Astrocyte (in vitro differentiated cells and primary cell): ENCODE results near the gene SLC35B3. TPM values are rescaled to one million over a fixed set of nuclear protein-coding genes. Genes with fewer than 3 reads are reported as not detected.
A peak's percentile ranks its signal among the peaks of the same experiment; 100 is the strongest.
"Not testable (repeated sequence)": the region's sequence is repeated elsewhere in the genome, so short reads cannot be mapped to it uniquely, and the experiment has no call there.

ENCODE experiments used
- DNase-seq: peaks from one replicate; pipeline ENCODE4 v3.0.0-alpha.2; 2010; ENCODE audit warnings: low read depth
- FAIRE-seq: peaks from 2 replicates; lab custom pipeline; 2011; peaks lifted over from hg19 to GRCh38; lab: Jason Lieb, UNC
- H2AFZ ChIP-seq: 2 replicates; pipeline ENCODE4 v1.6.0; 2012; ENCODE audit warnings: low read depth, low read length, inconsistent platforms
- H3K27ac ChIP-seq: 2 replicates; pipeline ENCODE4 v1.5.1; 2011; ENCODE audit warnings: low read depth, low read length, inconsistent platforms
- H3K27me3 ChIP-seq: 2 replicates; pipeline ENCODE4 v1.6.0; 2011; ENCODE audit warnings: low read length, inconsistent platforms; ENCODE audit not compliant: insufficient read depth
- H3K36me3 ChIP-seq: 2 replicates; pipeline ENCODE4 v1.5.1; 2011; ENCODE audit warnings: low read length, inconsistent platforms; ENCODE audit not compliant: insufficient read depth
- H3K4me1 ChIP-seq: 2 replicates; pipeline ENCODE4 v1.5.1; 2011; ENCODE audit warnings: low read length, inconsistent platforms; ENCODE audit not compliant: insufficient read depth
- H3K4me2 ChIP-seq: 2 replicates; pipeline ENCODE4 v1.6.0; 2012; ENCODE audit warnings: low read length, inconsistent platforms
- H3K4me3 ChIP-seq: 2 replicates; pipeline ENCODE4 v1.5.1; 2011; ENCODE audit warnings: low read depth, mild to moderate bottlenecking, low read length, inconsistent platforms; ENCODE audit not compliant: insufficient read depth
- H3K79me2 ChIP-seq: 2 replicates; pipeline ENCODE4 v1.6.0; 2012; ENCODE audit warnings: mild to moderate bottlenecking, low read length, inconsistent platforms; ENCODE audit not compliant: insufficient read depth
- H3K9ac ChIP-seq: 2 replicates; pipeline ENCODE4 v1.6.0; 2012; ENCODE audit warnings: mild to moderate bottlenecking, low read length, inconsistent platforms
- H3K9me3 ChIP-seq: 2 replicates; pipeline ENCODE4 v1.5.1; 2012; ENCODE audit warnings: low read depth, mild to moderate bottlenecking, low read length, inconsistent platforms; ENCODE audit not compliant: insufficient read depth
- H4K20me1 ChIP-seq: 2 replicates; pipeline ENCODE4 v1.6.0; 2012; ENCODE audit warnings: low read length, inconsistent platforms; ENCODE audit not compliant: insufficient read depth
- H3K27ac Mint-ChIP-seq: one replicate; pipeline ENCODE4 v1.8.0; 2021; ENCODE audit warnings: mild to moderate bottlenecking, mixed read lengths; ENCODE audit not compliant: unreplicated experiment
- H3K27me3 Mint-ChIP-seq: one replicate; pipeline ENCODE4 v1.8.0; 2021; ENCODE audit warnings: low read depth, mixed read lengths; ENCODE audit not compliant: unreplicated experiment
- H3K36me3 Mint-ChIP-seq: one replicate; pipeline ENCODE4 v1.8.0; 2021; ENCODE audit warnings: low read depth, mixed read lengths; ENCODE audit not compliant: unreplicated experiment
- H3K4me1 Mint-ChIP-seq: one replicate; pipeline ENCODE4 v1.8.0; 2021; ENCODE audit warnings: low read depth, mixed read lengths; ENCODE audit not compliant: unreplicated experiment
- H3K4me3 Mint-ChIP-seq: one replicate; pipeline ENCODE4 v1.8.0; 2021; ENCODE audit warnings: mild to moderate bottlenecking, moderate library complexity, mixed read lengths; ENCODE audit not compliant: unreplicated experiment
- H3K9me3 Mint-ChIP-seq: one replicate; pipeline ENCODE4 v1.8.0; 2021; ENCODE audit warnings: mild to moderate bottlenecking, mixed read lengths; ENCODE audit not compliant: unreplicated experiment
- EZH2 ChIP-seq: IDR thresholded peaks from 2 replicates; pipeline ENCODE4 v1.6.1; 2012; ENCODE audit warnings: mild to moderate bottlenecking, low read length, inconsistent platforms; ENCODE audit not compliant: insufficient read depth
- total RNA-seq: library from RNA; stranded (reverse); gene quantifications from 2 replicates; pipeline ENCODE4 v1.2.1, GENCODE V29; 2021
- TF ChIP-seq, protein P1 (sequence below): IDR thresholded peaks from 2 replicates; pipeline ENCODE4 v1.5.1; 2011; ENCODE audit warnings: low read depth, mild to moderate bottlenecking, inconsistent platforms, low read length, moderate library complexity; ENCODE audit not compliant: insufficient read depth

The SLC35B3 gene
- total RNA-seq, 1 donor from 2014 or later, result 32.4 TPM

DNA sequence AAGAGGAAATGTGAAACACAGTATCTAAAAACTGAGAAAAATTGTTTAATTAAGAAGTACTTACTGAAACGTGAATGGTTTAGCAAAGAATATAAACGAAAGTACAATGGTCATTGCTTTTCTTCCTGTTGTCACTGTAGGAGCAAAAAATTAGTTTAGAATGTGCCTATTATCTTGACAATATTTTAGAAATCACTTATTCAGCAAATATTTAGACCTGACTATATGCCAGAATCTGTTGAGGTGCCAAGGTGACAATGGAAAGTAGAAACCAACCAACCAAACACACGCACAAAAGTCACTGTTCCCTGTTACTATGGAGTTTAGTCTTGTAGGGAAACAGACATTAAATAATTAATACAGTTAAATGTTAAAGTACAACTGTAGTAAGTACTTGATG, 20.5 kb downstream of the SLC35B3 start:
- H3K27ac ChIP-seq, result no peak overlapping the region
- no peak for TF ChIP-seq EZH2
- TF ChIP-seq, protein P1, sequence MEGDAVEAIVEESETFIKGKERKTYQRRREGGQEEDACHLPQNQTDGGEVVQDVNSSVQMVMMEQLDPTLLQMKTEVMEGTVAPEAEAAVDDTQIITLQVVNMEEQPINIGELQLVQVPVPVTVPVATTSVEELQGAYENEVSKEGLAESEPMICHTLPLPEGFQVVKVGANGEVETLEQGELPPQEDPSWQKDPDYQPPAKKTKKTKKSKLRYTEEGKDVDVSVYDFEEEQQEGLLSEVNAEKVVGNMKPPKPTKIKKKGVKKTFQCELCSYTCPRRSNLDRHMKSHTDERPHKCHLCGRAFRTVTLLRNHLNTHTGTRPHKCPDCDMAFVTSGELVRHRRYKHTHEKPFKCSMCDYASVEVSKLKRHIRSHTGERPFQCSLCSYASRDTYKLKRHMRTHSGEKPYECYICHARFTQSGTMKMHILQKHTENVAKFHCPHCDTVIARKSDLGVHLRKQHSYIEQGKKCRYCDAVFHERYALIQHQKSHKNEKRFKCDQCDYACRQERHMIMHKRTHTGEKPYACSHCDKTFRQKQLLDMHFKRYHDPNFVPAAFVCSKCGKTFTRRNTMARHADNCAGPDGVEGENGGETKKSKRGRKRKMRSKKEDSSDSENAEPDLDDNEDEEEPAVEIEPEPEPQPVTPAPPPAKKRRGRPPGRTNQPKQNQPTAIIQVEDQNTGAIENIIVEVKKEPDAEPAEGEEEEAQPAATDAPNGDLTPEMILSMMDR, result no peak
- H3K79me2 ChIP-seq, result no peaks in the 10 kb centered on the region
- peaks cover 30% of the 10 kb centered on the region for H3K36me3 ChIP-seq
- Mint-ChIP-seq H3K36me3 (peaks cover 21% of the 10 kb centered on the region), H3K4me3 (no peak overlapping the region), H3K27ac (no peak overlapping the region), H3K9me3 (no peaks in the 10 kb centered on the region), H3K4me1 (no peaks in the 10 kb centered on the region), H3K27me3 (no peaks in the 10 kb centered on the region)
- FAIRE-seq (no peak), DNase-seq (no peak)
- H3K9ac ChIP-seq, result no peak overlapping the region
- H3K27me3 ChIP-seq, result no peaks in the 10 kb centered on the region
- no peak overlapping the region for H3K4me3 ChIP-seq
- H3K4me2 ChIP-seq, result no peak overlapping the region
- H2AFZ ChIP-seq, result no peak overlapping the region
- no peaks in the 10 kb centered on the region for H4K20me1 ChIP-seq
- H3K9me3 ChIP-seq, result no peaks in the 10 kb centered on the region
- no peaks in the 10 kb centered on the region for H3K4me1 ChIP-seq

DNA sequence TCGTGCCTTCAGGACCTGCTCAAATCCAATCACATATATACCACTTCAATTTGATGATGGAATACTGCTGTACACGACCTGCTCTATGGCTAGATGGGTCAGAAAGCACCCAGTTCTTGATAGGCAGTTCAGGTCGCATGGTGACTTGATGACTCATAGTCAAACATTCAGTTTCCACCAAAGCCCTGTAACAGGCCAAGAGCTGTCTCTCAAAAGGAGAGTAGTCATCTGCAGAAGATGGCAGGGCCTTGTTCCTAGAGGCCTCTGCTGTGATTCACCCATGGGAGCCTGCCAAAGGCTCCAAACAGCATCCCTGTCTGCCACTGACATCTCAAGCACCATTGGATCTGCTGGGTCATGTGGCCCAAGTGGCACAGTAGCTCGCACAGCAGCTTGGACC, 29.4 kb downstream of the SLC35B3 start:
- peaks cover 18% of the 10 kb centered on the region for H3K36me3 Mint-ChIP-seq
- H3K27ac Mint-ChIP-seq, H3K4me2 ChIP-seq, H3K27ac ChIP-seq, H3K36me3 ChIP-seq, H3K4me1 Mint-ChIP-seq, H3K27me3 Mint-ChIP-seq, FAIRE-seq, H3K9me3 ChIP-seq, H3K79me2 ChIP-seq, H4K20me1 ChIP-seq, H3K4me3 Mint-ChIP-seq, H3K27me3 ChIP-seq, H3K4me1 ChIP-seq, H3K9ac ChIP-seq, H2AFZ ChIP-seq, H3K4me3 ChIP-seq: not testable (repeated sequence)
- H3K9me3 Mint-ChIP-seq, result peaks cover 16% of the 10 kb centered on the region
- DNase-seq, result peak; percentile 12

DNA sequence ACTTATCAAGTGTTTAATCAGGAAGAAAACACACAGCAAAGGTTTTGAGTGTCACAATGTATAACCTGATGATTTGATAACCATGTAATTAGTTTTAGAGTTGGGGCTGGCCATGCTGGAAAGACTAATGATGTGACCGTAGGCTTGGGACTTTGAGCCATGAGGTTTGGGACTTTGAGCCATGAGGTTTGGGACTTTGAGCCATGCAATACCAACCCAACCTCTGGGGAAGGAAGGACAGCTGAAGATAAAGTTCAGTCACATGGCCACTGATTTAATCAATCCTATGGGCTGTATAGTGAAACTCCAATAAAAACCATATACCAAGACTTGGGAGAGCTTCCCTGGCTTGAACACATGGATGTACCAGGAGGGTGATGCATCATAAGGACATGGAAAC, 32.8 kb downstream of the SLC35B3 start:
- TF ChIP-seq, protein P1, result no peak
- no peak for TF ChIP-seq EZH2
- H3K27me3 ChIP-seq, result no peaks in the 10 kb centered on the region
- FAIRE-seq (no peak), DNase-seq (no peak)
- H2AFZ ChIP-seq, result no peak overlapping the region
- H3K9ac ChIP-seq, result no peak overlapping the region
- Mint-ChIP-seq H3K9me3 (peaks cover 15% of the 10 kb centered on the region), H3K27ac (no peak overlapping the region), H3K4me1 (peaks cover 2% of the 10 kb centered on the region), H3K4me3 (no peak overlapping the region), H3K27me3 (no peaks in the 10 kb centered on the region), H3K36me3 (peaks cover 8% of the 10 kb centered on the region)
- H3K36me3 ChIP-seq, result no peaks in the 10 kb centered on the region
- H3K27ac ChIP-seq, result no peak overlapping the region
- no peak overlapping the region for H3K4me2 ChIP-seq
- H3K79me2 ChIP-seq, result no peaks in the 10 kb centered on the region
- H3K4me1 ChIP-seq, result no peaks in the 10 kb centered on the region
- no peak overlapping the region for H3K4me3 ChIP-seq
- no peaks in the 10 kb centered on the region for H3K9me3 ChIP-seq
- H4K20me1 ChIP-seq, result no peaks in the 10 kb centered on the region
